CD4-positive, alpha-beta T cell treated with Interleukin-1 beta for 1 hour (primary cell): ENCODE data around the gene UBE2I.
"Not testable (repeated sequence)": the region's sequence is repeated elsewhere in the genome, so short reads cannot be mapped to it uniquely, and the experiment has no call there.

Experiments
- DNase-seq, 2 donors: peaks; one replicate each; pipeline ENCODE4 v3.0.0-alpha.2; 2020 to 2022

The UBE2I gene

DNA sequence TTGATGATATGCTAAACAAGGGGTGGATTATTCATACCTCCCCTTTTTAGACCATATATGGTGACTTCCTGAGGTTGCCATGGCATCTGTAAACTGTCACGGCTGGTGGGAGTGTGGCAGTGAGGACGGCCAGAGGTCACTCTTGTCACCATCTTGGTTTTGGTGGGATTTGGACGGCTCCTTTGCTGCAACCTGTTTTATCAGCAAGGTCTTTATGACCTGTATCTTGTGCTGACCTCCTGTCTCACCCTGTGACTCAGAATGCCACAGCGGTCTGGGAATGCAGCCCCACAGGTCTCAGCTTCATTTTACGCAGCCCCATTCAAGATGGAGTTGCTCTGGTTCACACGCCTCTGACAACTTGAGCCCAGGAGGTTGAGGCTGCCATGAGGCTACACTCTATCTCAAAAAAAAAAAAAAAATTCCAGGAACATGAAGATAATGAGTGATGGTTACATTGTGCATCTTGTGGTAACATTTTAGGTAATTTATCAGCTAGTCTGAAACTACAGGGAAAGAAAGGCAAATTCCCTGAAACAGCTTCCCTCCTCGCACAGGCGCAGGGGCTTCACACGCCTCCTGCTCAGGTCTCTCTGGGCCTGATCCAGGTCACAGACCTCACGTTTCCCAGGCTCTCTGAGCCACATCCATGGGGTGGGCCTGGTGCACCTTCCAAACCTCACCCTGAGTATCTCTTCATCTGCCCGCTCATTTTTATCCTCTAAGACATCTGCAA lies 15.3 kb upstream of the UBE2I start:
- no peak for DNase-seq

DNA sequence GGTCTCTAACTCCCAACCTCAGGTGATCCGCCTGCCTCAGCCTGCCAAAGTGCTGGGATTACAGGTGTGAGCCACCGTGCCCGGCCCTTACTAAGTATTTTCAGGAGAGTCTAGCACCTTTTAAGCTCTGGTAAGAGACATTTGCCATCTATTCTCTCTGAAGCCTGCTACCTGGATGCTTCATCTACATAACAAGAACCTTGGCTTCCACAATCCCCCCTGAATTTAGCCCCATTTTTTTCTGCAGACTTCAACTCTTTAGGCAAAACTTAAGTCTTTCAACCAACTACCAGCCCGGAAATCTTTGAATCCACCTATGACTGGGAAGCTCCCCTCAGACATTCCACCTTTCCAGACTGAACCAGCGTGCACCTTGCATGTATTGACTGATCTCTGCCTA lies 14.0 kb upstream of the UBE2I start:
- no peak for DNase-seq

DNA sequence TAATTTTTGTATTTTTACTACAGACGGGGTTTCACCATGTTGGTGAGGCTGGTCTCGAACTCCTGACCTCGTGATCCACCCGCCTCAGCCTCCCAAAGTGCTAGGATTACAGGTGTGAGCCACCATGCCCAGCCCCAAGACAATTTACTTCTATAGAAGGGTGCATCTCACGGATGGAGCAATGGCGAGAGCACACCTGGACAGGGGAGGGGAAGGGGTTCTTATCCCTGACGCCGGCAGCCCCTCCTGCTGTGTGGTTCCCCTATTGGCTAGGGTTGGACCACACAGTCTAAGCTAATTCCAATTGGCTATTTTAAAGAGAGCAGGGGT lies 12.8 kb upstream of the UBE2I start:
- not testable (repeated sequence) for DNase-seq

GRCh38 chr16:1297018-1297696 lies 12.3 kb upstream of the UBE2I start:
- DNase-seq, result no peak

DNA sequence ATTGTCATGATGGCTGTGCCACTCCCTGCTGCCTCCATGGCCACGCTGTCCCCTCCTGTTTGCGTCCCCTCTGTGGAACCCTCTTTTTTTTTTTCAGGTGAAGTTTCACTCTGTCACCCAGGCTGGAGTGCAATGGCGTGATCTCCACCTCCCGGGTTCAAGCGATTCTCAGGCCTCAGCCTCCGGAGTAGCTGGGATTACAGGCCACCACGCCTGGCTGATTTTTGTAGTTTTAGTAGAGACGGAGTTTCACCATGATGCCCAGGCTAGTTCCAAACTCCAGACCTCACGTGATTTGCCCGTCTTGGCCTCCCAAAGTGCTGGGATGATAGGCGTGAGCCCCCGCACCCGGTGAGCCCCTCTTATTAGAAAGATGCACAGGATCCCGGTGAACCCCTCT lies 11.0 kb upstream of the UBE2I start:
- DNase-seq, result no peak

GRCh38 chr16:1299012-1299867 lies 10.2 kb upstream of the UBE2I start:
- no peak for DNase-seq

- no peak for DNase-seq
Measured at GRCh38 chr16:1299868-1300203, 9.6 kb upstream of the UBE2I start.

DNA sequence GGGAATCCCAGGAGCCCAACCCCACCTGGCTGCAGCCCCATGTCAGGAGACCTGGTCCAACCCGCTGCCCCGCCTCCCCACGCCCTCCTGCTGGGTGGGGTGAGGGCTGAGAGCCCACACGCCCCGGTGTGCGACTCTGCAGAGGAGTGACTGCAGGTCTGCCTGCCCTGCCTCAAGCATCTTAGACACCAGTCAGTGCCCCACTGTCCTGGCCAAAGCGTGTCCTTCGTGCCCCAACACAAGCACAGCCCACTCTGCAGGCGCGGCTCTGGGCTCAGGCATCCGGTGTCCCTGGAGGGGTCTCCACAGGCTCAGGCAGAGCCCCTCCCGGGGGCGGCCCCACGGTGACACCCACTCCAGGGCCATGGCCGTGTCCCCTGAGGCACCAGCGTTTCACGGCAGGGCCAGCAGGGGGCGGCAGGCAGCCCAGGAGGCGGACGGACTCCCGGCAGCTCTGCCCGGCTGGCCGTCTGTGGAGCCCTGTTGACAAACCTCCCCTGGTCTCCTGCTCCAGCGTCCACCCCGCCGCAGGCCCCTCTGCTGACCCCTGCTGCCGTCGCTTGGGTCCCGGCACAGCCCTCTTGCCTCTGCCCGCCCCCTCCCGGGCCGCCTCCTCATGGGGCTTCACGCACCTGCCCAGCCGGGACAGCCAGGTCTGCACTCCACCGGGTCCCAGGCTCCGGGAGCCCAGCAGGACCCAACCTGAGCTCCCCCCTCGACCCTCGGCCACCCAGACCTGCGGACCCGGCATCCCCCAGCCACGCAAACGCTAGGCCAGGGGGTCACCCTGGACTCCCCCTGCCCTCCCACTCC lies 8.6 kb upstream of the UBE2I start:
- peak; percentile 76 to 80 for DNase-seq

- DNase-seq, result no peak
Measured at GRCh38 chr16:1301562-1301961, 7.9 kb upstream of the UBE2I start.

DNA sequence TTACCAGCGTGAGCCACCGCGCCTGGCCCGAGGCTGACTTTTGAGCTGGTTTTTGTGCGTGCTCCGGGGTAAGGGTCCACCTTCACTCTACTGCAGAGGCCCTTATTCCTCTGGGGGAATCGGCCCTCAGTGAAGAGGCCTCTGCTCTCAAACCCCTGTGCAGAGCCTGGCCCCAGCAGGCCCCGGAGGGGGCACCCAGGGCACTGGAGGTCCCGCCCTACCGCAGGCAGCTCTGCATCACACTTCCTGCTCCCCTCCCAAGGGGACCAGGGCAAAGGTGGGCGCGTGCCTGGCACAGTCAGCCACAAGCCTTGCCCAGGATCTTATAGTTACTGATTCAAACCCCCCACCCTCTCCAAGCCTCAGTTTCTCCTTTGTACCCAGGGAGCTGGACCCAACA lies 3.6 kb upstream of the UBE2I start:
- DNase-seq, result peak in 1 of 2 donors; percentile 31

- DNase-seq, result no peak
Measured at GRCh38 chr16:1306334-1306733, 3.1 kb upstream of the UBE2I start.

- no peak for DNase-seq
Measured at GRCh38 chr16:1308036-1308976, 1.1 kb upstream of the UBE2I start.

DNA sequence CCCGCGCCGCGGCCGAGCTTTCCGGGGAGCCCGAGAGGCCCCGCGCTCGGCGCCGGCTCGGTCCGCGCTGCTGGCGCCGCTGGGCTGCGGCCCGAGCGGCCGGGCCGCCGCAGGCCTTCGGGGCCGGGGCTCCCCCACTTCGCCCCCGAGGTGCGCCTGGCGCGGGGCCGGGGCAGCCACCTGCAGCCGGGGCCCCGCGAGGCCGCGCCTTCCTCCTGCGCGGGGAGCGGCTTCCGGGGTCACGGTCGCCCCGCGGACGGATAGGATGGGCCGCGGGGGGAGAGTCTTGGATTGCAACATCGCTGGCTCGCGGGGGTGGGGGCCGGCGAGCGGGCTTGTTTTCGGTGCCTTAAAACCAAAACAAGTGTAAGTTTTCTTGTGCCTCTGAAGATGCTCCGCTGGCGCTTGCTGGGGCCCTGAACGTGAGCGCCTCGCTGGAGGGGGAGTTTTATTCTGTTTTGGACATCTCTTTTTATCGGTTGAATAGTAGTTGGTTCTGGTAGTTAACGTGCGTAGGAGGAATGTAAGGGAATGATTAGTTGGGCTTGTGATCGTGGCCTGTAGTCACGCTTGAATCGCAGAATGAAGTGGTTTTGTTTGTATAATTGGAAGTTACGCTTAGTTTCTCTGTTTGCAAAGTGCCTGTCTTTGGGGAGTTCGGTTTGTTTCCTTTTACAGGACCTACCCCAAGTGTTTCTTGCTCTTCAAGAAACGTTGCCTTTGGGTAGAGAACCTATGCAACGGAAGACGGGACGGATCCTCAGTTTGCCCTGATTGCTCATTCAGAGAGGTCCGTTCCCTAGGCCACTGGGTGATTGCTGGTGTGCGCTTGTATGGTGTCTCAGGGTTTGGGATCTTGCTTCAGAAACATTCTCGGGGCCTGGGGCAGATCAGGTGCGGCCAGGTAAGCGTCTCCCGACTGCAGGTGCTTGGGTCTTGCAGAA lies 724 bp downstream of the UBE2I start:
- DNase-seq, result peak; percentile 64 to 70

DNA sequence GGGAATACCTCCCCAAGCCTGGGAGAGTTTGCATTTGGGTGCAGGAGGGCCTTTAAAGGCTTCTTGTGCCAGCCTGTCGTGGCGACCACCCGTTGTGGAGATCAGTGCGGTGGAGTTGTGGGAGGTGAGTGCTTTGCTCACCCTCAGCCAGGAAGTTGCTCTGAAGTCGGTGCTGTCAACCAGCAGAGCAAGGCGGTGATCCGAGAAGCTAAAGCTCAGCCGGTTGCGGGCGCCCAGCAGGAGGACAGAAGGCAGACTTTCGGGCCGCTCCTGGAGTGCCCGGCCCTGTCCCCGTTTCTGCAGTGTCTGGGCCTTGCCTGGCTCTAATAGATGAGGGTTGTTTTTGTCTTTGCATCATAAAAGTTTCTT lies 1.4 kb downstream of the UBE2I start:
- DNase-seq, result peak in 1 of 2 donors; percentile 34

GRCh38 chr16:1311212-1311737 lies 1.8 kb downstream of the UBE2I start:
- no peak for DNase-seq

DNA sequence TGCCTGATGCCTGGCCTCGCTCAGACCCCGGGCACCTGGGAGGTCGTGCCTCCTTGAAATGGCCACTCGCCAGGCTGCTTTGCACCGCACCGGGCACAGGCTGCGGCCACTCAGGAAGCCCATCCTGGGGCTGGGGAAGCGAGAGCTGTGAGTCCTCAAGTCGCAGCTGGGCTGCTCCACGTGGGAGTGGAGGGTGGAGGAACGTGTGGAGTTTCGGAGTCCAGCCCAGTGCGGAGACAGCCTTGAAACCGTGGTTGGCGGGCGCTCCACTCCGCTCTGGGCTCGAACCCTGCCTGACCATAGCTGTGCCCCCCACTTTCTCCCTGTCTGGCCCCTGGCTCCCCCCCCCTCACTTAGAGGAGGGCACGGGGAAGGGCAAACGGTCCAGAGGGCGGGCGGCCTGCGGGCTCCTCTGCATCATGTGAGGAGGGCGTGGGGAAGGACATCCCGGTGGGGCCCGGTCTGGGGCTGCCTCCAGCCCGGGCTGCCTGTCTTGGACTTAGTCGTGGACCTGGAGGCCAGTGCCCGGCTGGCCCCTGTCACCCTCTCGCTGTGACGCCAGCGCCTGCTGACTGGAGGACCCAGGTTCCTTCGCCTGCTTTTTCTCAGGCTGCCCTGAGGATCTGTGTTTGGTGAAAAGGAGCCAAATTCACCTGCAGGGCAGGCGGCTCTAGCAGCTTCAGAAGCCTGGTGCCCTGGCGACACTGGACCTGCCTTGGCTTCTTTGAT lies 2.5 kb downstream of the UBE2I start:
- no peak for DNase-seq

GRCh38 chr16:1312467-1312816 lies 3.0 kb downstream of the UBE2I start:
- DNase-seq, result no peak

- DNase-seq, result no peak
Measured at GRCh38 chr16:1312903-1313302, 3.5 kb downstream of the UBE2I start.

- DNase-seq, result no peak
Measured at GRCh38 chr16:1313721-1314369, 4.4 kb downstream of the UBE2I start.
